WTC11 (cell line): Measurements from ENCODE around the gene CIBAR2. TPM values are rescaled to one million over a fixed set of nuclear protein-coding genes. Genes with fewer than 3 reads are reported as not detected.

Source experiments
- ATAC-seq: fragments of 200-7000 bp; cut with Tn5 transposase; 2 replicates; pipeline ENCODE4 v1.10.0; 2021; ENCODE audit warnings: mild to moderate bottlenecking, moderate library complexity
- CTCF ChIA-PET: fragments of 300-600 bp; sonication (Branson Sonifier 250); formaldehyde crosslinking; loops from one replicate; lab custom pipeline; 2021; ENCODE audit warnings: antibody characterized with exemption; lab: Charles Lee
- POLR2A ChIA-PET: fragments of 350-600 bp; sonication (Branson Sonifier 250); formaldehyde crosslinking; loops from one replicate; lab custom pipeline; 2021; ENCODE audit warnings: antibody characterized with exemption; lab: Charles Lee
- DNase-seq: peaks from one replicate; pipeline ENCODE4 v3.0.0; 2021; ENCODE audit warnings: low spot score
- H3K27ac Mint-ChIP-seq: 2 replicates; pipeline ENCODE4 v1.8.0; 2021; ENCODE audit warnings: mixed read lengths
- H3K27me3 Mint-ChIP-seq: 2 replicates; pipeline ENCODE4 v1.8.0; 2021; ENCODE audit warnings: low read depth, mild to moderate bottlenecking, moderate library complexity, mixed read lengths
- H3K36me3 Mint-ChIP-seq: 2 replicates; pipeline ENCODE4 v1.8.0; 2021; ENCODE audit warnings: mixed read lengths
- H3K4me1 Mint-ChIP-seq: 2 replicates; pipeline ENCODE4 v1.8.0; 2022; ENCODE audit warnings: mixed read lengths
- H3K4me3 Mint-ChIP-seq: 2 replicates; pipeline ENCODE4 v1.8.0; 2021; ENCODE audit warnings: mild to moderate bottlenecking, moderate library complexity, mixed read lengths
- H3K9me3 Mint-ChIP-seq: 2 replicates; pipeline ENCODE4 v1.8.0; 2021; ENCODE audit warnings: mixed read lengths
- ATF2 ChIP-seq: sonication (generic); formaldehyde crosslinking; IDR thresholded peaks from 2 replicates; pipeline ENCODE4 v1.8.1; 2022; ENCODE audit warnings: low read depth, missing genetic modification reagents, borderline replicate concordance
- CREB1 ChIP-seq: sonication (generic); formaldehyde crosslinking; IDR thresholded peaks from 2 replicates; pipeline ENCODE4 v1.8.0; 2023; ENCODE audit warnings: mild to moderate bottlenecking, missing genetic modification reagents
- CREM ChIP-seq: sonication (generic); formaldehyde crosslinking; IDR thresholded peaks from 2 replicates; pipeline ENCODE4 v1.8.1; 2022; ENCODE audit warnings: mild to moderate bottlenecking, missing genetic modification reagents, moderate library complexity
- CTCF ChIP-seq: fragments of 200-600 bp; IDR thresholded peaks from 2 replicates; pipeline ENCODE4 v1.8.0; 2022; ENCODE audit warnings: antibody characterized with exemption
- E2F5 ChIP-seq: sonication (generic); formaldehyde crosslinking; IDR thresholded peaks from 2 replicates; pipeline ENCODE4 v1.8.1; 2022; ENCODE audit warnings: mild to moderate bottlenecking, moderate library complexity, missing genetic modification reagents
- EMX1 ChIP-seq: fragments of 250-450 bp; sonication (Bioruptor Pico); IDR thresholded peaks from 2 replicates; pipeline ENCODE4 v1.8.0; 2021; ENCODE audit warnings: mild to moderate bottlenecking
- FOXP1 ChIP-seq: sonication (generic); formaldehyde crosslinking; IDR thresholded peaks from 2 replicates; pipeline ENCODE4 v1.8.0; 2022; ENCODE audit warnings: missing genetic modification reagents, mild to moderate bottlenecking, moderate library complexity, borderline replicate concordance
- FOXP4 ChIP-seq: sonication (generic); formaldehyde crosslinking; IDR thresholded peaks from 2 replicates; pipeline ENCODE4 v1.8.0; 2022; ENCODE audit warnings: mild to moderate bottlenecking, missing genetic modification reagents
- MLX ChIP-seq: sonication (generic); formaldehyde crosslinking; IDR thresholded peaks from 2 replicates; pipeline ENCODE4 v1.8.1; 2023; ENCODE audit warnings: mild to moderate bottlenecking, missing genetic modification reagents, moderate library complexity
- NR2C2 ChIP-seq: sonication (generic); formaldehyde crosslinking; IDR thresholded peaks from 2 replicates; pipeline ENCODE4 v1.8.0; 2022; ENCODE audit warnings: mild to moderate bottlenecking, missing genetic modification reagents
- RELA ChIP-seq: sonication (generic); formaldehyde crosslinking; IDR thresholded peaks from 2 replicates; pipeline ENCODE4 v1.8.1; 2022; ENCODE audit warnings: missing genetic modification reagents, mild to moderate bottlenecking, borderline replicate concordance
- RORB ChIP-seq: fragments of 250-450 bp; sonication (Bioruptor Pico); IDR thresholded peaks from 2 replicates; pipeline ENCODE4 v1.9.0; 2021; ENCODE audit warnings: mild to moderate bottlenecking
- ZNF138 ChIP-seq: sonication (generic); formaldehyde crosslinking; conservative IDR thresholded peaks from 2 replicates; pipeline ENCODE4 v1.8.1; 2022; ENCODE audit warnings: mild to moderate bottlenecking, moderate library complexity, missing genetic modification reagents
- ZNF232 ChIP-seq: sonication (generic); formaldehyde crosslinking; IDR thresholded peaks from 2 replicates; pipeline ENCODE4 v1.8.0; 2022; ENCODE audit warnings: mild to moderate bottlenecking, missing genetic modification reagents
- ZNF416 ChIP-seq: fragments of 250-450 bp; sonication (Bioruptor Pico); IDR thresholded peaks from 2 replicates; pipeline ENCODE4 v1.9.0; 2021; ENCODE audit warnings: mild to moderate bottlenecking, inconsistent platforms
- ZNF671 ChIP-seq: fragments of 250-450 bp; sonication (Bioruptor Pico); IDR thresholded peaks from 2 replicates; pipeline ENCODE4 v1.8.0; 2021; ENCODE audit warnings: mild to moderate bottlenecking
- total RNA-seq: library from RNA; stranded (reverse); gene quantifications from 3 replicates; pipeline ENCODE4 v1.2.3, GENCODE V29; 2021

The CIBAR2 gene
- total RNA-seq, 1 experiment from 2014 or later = not detected

GRCh38 chr16:85072076-85072860 lies 40.0 kb downstream of the CIBAR2 start:
- H3K4me3 Mint-ChIP-seq = no peak overlapping the region
- no peak for TF ChIP-seq ZNF232 (CRISPR knock-in tag)
- no peak for TF ChIP-seq RORB (CRISPR knock-in tag)
- no peak for TF ChIP-seq RELA (CRISPR knock-in tag)
- no peak for TF ChIP-seq FOXP4 (CRISPR knock-in tag)
- no peak for TF ChIP-seq ZNF416 (CRISPR knock-in tag)
- TF ChIP-seq CREB1 = no peak
- TF ChIP-seq ZNF138 = no peak
- TF ChIP-seq ATF2 (CRISPR knock-in tag) = no peak
- TF ChIP-seq ZNF671 (CRISPR knock-in tag) = no peak
- no peak for TF ChIP-seq MLX (CRISPR knock-in tag)
- no peak for TF ChIP-seq EMX1 (CRISPR knock-in tag)
- TF ChIP-seq, all 79 proteins: peak for 0
- POLR2A ChIA-PET = no interaction called here

GRCh38 chr16:85069171-85069570 lies 43.1 kb downstream of the CIBAR2 start:
- no peak for ATAC-seq
- TF ChIP-seq NR2C2 (CRISPR knock-in tag) (no peak), FOXP1 (CRISPR knock-in tag) (no peak), CTCF (no peak), E2F5 (CRISPR knock-in tag) (no peak), ZNF416 (CRISPR knock-in tag) (no peak), CREM (no peak)
- TF ChIP-seq, all 79 proteins: peak for 0
- no peak for DNase-seq
- Mint-ChIP-seq H3K27me3 (no peaks in the 10 kb centered on the region), H3K4me3 (no peak overlapping the region), H3K36me3 (no peaks in the 10 kb centered on the region), H3K4me1 (0 out of 2 replicates have a peak, but pooled peaks cover 2% of the 10 kb centered on the region), H3K27ac (no peak overlapping the region), H3K9me3 (no peaks in the 10 kb centered on the region)
- ChIA-PET POLR2A (no interaction called here), CTCF (interaction anchor here (0.6 to 2.4 kb wide), 5 partner anchors 11 to 1363 kb away, joined by 3 to 12 read pairs (median 4); no protein-coding TSS in a partner anchor)

More at GRCh38 chr16:85072076-85072860, 40.0 kb downstream of the CIBAR2 start:
- Mint-ChIP-seq H3K9me3 (no peaks in the 10 kb centered on the region), H3K27me3 (peaks cover 11% of the 10 kb centered on the region), H3K27ac (no peak overlapping the region), H3K36me3 (peaks cover 4% of the 10 kb centered on the region; the same call in 1 of the 2 replicates), H3K4me1 (peaks cover 14% of the 10 kb centered on the region)
- DNase-seq = no peak
- CTCF ChIA-PET = interaction anchor here (0.6 to 1.9 kb wide), 4 partner anchors 12 to 27 kb away, joined by 3 to 8 read pairs (median 6); no protein-coding TSS in a partner anchor
- no peak for ATAC-seq
